GM20000 (cell line): ENCODE results near the gene GPC6.

Source experiments
- DNase-seq: peaks from one replicate; pipeline ENCODE4 v3.0.0; 2012; ENCODE audit warnings: low spot score
- TF ChIP-seq, protein P1 (sequence below): IDR thresholded peaks from 2 replicates; pipeline ENCODE4 v1.5.1; 2012; ENCODE audit warnings: mild to moderate bottlenecking, control low read depth; ENCODE audit errors: extremely low read depth, missing control alignments

GPC6 gene

DNA sequence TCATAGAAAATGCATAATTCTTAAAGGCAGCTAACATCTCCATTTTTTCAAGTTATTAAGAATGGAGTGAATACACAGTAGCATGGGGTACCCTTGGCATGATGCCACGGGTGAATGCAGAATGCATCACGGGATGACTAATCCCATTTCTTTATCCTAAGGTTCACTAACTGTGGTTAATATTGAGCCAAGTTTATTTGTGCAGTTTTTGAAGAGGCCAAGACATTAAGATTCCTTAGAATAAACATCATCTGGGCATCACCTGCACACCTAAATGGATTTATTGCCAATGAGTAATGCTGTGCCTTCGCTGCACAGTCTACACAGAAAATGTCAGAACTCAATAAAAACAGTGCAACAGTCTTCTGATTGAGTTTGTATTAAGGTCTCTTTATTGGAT lies 333.1 kb downstream of the GPC6 start:
- TF ChIP-seq, protein P1, sequence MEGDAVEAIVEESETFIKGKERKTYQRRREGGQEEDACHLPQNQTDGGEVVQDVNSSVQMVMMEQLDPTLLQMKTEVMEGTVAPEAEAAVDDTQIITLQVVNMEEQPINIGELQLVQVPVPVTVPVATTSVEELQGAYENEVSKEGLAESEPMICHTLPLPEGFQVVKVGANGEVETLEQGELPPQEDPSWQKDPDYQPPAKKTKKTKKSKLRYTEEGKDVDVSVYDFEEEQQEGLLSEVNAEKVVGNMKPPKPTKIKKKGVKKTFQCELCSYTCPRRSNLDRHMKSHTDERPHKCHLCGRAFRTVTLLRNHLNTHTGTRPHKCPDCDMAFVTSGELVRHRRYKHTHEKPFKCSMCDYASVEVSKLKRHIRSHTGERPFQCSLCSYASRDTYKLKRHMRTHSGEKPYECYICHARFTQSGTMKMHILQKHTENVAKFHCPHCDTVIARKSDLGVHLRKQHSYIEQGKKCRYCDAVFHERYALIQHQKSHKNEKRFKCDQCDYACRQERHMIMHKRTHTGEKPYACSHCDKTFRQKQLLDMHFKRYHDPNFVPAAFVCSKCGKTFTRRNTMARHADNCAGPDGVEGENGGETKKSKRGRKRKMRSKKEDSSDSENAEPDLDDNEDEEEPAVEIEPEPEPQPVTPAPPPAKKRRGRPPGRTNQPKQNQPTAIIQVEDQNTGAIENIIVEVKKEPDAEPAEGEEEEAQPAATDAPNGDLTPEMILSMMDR = no peak
- DNase-seq = no peak

GRCh38 chr13:93561576-93562225 lies 335.1 kb downstream of the GPC6 start:
- TF ChIP-seq, protein P1 = no peak
- no peak for DNase-seq

- TF ChIP-seq, protein P1 = no peak
- DNase-seq = no peak
These were observed 336.1 kb downstream of the GPC6 start for GRCh38 chr13:93562676-93563075.

DNA sequence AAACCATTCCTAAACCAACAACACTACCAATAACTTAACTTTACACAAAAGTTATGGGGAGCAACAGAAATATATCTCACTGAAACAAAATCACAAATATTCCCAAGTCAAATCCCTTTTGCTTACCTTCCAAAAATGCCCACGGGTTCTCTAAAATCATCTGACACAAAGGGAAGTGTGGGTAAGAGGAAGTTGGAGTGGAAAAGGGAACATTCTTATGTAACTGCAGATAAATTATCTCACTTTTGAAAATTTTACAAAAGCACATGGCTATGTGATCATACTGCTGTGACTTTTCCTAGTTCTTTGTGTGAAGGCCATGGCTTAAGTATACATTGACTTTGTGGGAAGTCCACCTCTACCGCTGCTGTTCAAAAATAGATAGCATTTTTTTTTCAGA lies 350.5 kb downstream of the GPC6 start:
- TF ChIP-seq, protein P1 = no peak
- no peak for DNase-seq

DNA sequence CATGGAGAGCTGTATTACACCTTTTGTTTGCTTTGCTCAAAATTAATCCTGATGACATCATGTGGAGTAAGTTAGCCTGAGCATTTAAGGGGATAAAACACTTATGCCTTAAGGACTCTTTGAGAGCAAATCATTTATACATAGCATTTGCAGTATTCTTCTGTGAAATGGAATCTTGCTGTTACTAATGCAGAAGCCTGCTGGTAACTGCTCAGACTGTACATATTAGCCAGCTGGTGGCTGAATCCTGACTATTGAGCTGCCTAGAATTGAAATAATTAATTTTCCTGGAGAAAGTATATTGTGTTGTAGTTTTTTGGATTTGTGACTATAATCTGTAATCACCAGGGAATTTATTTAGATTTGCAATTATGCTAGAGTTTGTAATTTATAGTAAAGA lies 363.2 kb downstream of the GPC6 start:
- no peak for DNase-seq

DNA sequence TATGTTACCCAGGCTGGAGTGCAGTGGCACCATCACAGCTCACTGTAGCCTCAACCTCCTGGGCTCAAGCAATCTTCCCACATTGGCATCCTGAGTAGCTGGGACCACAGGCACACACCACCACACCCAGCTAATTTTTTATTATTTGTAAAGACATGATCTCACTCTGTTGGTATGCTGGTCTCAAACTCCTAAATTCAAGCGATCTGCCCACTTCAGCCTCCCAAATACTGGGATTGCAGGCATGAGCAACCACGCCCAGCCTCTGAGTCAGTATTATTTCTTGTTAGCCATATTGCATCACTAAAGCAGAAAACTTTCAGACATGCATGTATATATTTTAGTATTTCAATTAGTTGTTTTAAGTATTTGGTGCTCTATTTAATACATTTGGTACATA lies 376.4 kb downstream of the GPC6 start:
- DNase-seq = no peak
- TF ChIP-seq, protein P1 = no peak

More for the DNA sequence above, 363.2 kb downstream of the GPC6 start:
- TF ChIP-seq, protein P1 = no peak

- TF ChIP-seq, protein P1 = no peak
- no peak for DNase-seq
These were observed 388.2 kb downstream of the GPC6 start for GRCh38 chr13:93614776-93615175.
